ENCODE results near the gene NSUN7.

GRCh38 chr4:40832175-40832574, 82.4 kb downstream of the NSUN7 start:
- TF ChIP-seq CTCF (IDR thresholded peaks at IDR 0.05) (no peak), POLR2AphosphoS5 (IDR thresholded peaks at IDR 0.05) (no peak), POLR2A (IDR thresholded peaks at IDR 0.05) (no peak), EP300 (IDR thresholded peaks at IDR 0.05; ENCODE audit: low read depth) (no peak)

Data from transverse colon (tissue), 4 donors.